Measurements from ENCODE around the gene RAI2.

The RAI2 gene

DNA sequence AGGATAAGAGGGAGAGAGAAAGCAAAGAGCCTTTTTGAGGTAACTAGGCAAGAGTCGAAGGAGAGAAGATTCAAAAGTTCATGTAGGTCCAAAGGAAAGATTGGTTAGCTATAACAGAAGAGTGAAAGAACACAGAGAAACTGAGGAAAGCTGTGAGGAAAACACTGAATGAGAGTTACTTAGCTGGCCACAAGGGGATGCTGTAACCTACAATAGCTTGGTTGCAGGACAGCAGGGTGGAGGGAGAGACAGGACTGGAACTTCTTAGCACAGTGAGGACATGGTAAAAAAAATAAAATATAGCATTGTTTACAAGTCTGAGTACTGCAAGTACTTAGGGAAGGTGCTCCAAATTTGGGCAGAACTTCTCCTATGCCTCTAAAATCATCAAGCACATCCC lies 48.3 kb downstream of the RAI2 start:
- no peaks in the 10 kb centered on the region for H3K4me1 ChIP-seq (ENCODE audit: control insufficient read depth, insufficient read depth, low read length)
- no peak overlapping the region for H3K27ac ChIP-seq (ENCODE audit: low read depth, low read length)
- no peaks in the 10 kb centered on the region; the same call in 1 of the 2 replicates for H3K27me3 ChIP-seq (ENCODE audit: control insufficient read depth, insufficient read depth, low read length)
- no peaks in the 10 kb centered on the region for H3K36me3 ChIP-seq (ENCODE audit: control insufficient read depth, insufficient read depth, low read length)
- no peak overlapping the region for H3K9ac ChIP-seq (ENCODE audit: low read depth, low read length)
- no peak overlapping the region for H3K4me3 ChIP-seq (ENCODE audit: low read depth, low read length)
- H3K9me3 ChIP-seq (ENCODE audit: control insufficient read depth, insufficient read depth, low read length): no peaks in the 10 kb centered on the region

DNA sequence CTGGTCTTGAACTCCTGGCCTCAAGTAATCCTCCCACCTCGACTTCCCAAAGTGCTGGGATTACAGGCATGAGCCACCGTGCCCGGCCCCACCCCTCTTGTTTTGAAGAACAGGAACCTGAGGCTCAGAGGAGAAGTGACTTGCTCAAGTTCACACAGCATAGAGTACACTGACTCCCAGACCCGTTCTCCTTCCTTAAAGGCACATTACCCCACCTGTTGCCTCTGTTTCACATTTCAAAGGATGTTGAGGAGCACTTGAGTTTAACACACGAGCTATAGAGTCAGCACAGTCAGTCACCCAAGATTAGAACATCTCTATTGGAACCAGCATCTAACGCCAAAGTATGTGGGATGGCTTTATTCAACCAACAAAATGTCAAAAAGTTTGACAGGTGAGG lies 51.1 kb downstream of the RAI2 start:
- Histone ChIP-seq H3K4me3 (ENCODE audit: low read depth, low read length) (no peak overlapping the region), H3K36me3 (ENCODE audit: control insufficient read depth, insufficient read depth, low read length) (no peaks in the 10 kb centered on the region)

DNA sequence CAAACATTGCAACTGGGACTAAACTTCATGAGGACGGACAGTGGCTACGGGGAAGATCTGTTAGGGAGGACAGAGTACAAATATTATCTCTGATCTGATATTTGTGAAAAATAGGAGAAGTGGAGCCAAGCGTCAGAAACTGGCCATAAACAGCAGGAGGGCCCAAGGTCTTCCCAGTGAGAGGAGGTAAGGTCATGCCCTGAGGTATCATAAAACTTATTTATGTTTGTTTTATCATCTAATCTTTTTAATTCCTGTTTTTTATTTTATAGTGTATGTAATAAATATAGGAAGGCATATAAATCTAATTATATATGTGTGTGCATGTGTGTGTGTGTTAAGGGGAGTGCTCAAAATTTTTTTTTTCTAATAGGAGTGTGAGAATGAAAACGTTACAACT lies 51.8 kb downstream of the RAI2 start:
- Histone ChIP-seq H3K27me3 (ENCODE audit: control insufficient read depth, insufficient read depth, low read length) (no peaks in the 10 kb centered on the region; the same call in 1 of the 2 replicates), H3K27ac (ENCODE audit: low read depth, low read length) (no peak overlapping the region), H3K36me3 (ENCODE audit: control insufficient read depth, insufficient read depth, low read length) (no peaks in the 10 kb centered on the region), H3K9ac (ENCODE audit: low read depth, low read length) (no peak overlapping the region), H3K9me3 (ENCODE audit: control insufficient read depth, insufficient read depth, low read length) (no peaks in the 10 kb centered on the region), H3K4me3 (ENCODE audit: low read depth, low read length) (no peak overlapping the region), H3K4me1 (ENCODE audit: control insufficient read depth, insufficient read depth, low read length) (no peaks in the 10 kb centered on the region)

More for the DNA sequence above, 51.1 kb downstream of the RAI2 start:
- no peaks in the 10 kb centered on the region for H3K4me1 ChIP-seq (ENCODE audit: control insufficient read depth, insufficient read depth, low read length)
- H3K9ac ChIP-seq (ENCODE audit: low read depth, low read length): no peak overlapping the region
- H3K27me3 ChIP-seq (ENCODE audit: control insufficient read depth, insufficient read depth, low read length): no peaks in the 10 kb centered on the region; the same call in 1 of the 2 replicates
- H3K9me3 ChIP-seq (ENCODE audit: control insufficient read depth, insufficient read depth, low read length): no peaks in the 10 kb centered on the region
- no peak overlapping the region for H3K27ac ChIP-seq (ENCODE audit: low read depth, low read length)

DNA sequence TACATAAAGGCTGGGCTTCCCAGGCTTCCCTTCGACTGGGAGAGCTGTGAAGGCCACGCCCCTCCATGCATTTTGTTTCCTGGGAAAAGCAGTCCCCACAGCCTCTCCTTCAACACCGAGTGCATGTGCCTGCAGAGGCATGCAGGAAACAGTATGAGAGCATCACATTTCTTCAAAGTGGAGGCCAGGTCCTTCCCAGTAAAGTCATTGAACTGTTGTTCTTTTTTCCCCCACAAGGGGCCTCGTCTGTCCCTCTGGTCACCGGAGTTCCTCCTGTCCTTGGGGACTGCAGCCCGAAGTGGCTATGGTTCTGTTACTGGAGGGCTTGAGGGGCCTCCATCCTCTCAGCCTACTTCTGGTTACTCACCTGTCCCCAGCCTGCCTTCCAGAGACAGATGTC lies 56.0 kb downstream of the RAI2 start:
- Histone ChIP-seq H3K4me1 (ENCODE audit: control insufficient read depth, insufficient read depth, low read length) (no peaks in the 10 kb centered on the region), H3K4me3 (ENCODE audit: low read depth, low read length) (no peak overlapping the region), H3K27me3 (ENCODE audit: control insufficient read depth, insufficient read depth, low read length) (0 out of 2 replicates have a peak, but pooled peaks cover 2% of the 10 kb centered on the region), H3K27ac (ENCODE audit: low read depth, low read length) (no peak overlapping the region), H3K36me3 (ENCODE audit: control insufficient read depth, insufficient read depth, low read length) (no peaks in the 10 kb centered on the region), H3K9ac (ENCODE audit: low read depth, low read length) (no peak overlapping the region), H3K9me3 (ENCODE audit: control insufficient read depth, insufficient read depth, low read length) (no peaks in the 10 kb centered on the region)

DNA sequence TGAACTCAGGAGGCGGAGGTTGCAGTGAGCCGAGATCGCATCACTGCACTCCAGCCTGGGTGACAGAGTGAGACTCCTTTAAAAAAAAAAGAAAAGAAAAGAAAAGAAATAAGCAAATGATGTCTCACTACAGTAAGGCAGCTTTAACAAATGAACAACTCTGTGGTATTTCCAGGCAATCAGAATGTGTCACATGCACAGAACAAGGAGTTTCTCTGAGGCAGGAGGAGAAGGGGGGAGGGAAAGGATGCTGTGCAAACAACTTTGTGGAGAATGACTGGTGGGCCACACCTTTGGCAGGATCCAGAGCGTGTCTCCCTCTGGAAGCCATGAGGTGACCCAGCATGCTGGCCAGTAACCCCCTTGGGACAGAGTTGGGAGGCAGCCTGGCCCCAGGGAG lies 57.6 kb downstream of the RAI2 start:
- Histone ChIP-seq H3K27me3 (ENCODE audit: control insufficient read depth, insufficient read depth, low read length) (0 out of 2 replicates have a peak, but pooled peaks cover 2% of the 10 kb centered on the region), H3K4me1 (ENCODE audit: control insufficient read depth, insufficient read depth, low read length) (no peaks in the 10 kb centered on the region), H3K36me3 (ENCODE audit: control insufficient read depth, insufficient read depth, low read length) (no peaks in the 10 kb centered on the region), H3K4me3 (ENCODE audit: low read depth, low read length) (no peak overlapping the region), H3K9ac (ENCODE audit: low read depth, low read length) (no peak overlapping the region), H3K9me3 (ENCODE audit: control insufficient read depth, insufficient read depth, low read length) (no peaks in the 10 kb centered on the region), H3K27ac (ENCODE audit: low read depth, low read length) (no peak overlapping the region)

DNA sequence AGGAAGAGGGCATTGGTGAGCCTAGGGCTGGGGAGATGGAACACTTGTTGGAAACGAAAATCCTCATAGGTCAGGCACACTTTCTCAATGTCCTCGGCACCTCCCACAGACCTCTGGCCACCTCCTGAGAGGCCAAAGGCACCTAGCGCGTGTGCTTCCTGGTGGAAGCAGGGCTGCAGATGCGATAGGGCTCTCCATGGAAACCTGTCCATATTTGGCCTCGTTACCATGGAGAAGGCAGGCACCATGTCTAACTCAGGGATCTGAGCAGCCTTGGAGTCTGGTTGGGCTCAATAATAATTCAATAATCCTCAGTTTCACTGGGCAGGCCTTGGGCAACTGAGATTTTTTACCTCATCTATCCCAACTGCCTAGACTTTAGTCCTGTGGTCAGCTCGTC lies 58.3 kb downstream of the RAI2 start:
- Histone ChIP-seq H3K4me3 (ENCODE audit: low read depth, low read length) (no peak overlapping the region), H3K9me3 (ENCODE audit: control insufficient read depth, insufficient read depth, low read length) (no peaks in the 10 kb centered on the region), H3K9ac (ENCODE audit: low read depth, low read length) (no peak overlapping the region), H3K4me1 (ENCODE audit: control insufficient read depth, insufficient read depth, low read length) (no peaks in the 10 kb centered on the region), H3K27ac (ENCODE audit: low read depth, low read length) (no peak overlapping the region), H3K27me3 (ENCODE audit: control insufficient read depth, insufficient read depth, low read length) (0 out of 2 replicates have a peak, but pooled peaks cover 2% of the 10 kb centered on the region), H3K36me3 (ENCODE audit: control insufficient read depth, insufficient read depth, low read length) (no peaks in the 10 kb centered on the region)

DNA sequence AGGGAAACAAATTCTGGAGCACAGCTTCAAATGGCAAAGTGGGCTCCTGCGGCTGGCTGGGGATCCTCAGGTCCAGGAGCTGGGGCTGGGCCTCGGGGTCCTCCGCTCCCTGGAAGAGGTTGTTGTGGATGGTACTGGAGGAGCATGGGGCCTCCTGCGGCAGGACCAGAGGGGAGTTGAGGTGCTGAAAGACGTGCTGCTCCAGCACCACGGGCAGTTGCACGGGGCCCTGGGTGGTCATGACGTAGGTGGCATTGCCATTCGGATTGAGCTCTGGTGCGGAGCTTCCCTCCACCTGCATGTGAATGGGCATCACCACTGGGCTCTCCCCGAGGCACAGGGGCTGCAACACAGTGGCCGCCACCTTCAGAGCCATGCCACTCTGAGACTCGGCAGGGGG lies 59.7 kb downstream of the RAI2 start:
- 0 out of 2 replicates have a peak, but pooled peaks cover 2% of the 10 kb centered on the region for H3K27me3 ChIP-seq (ENCODE audit: control insufficient read depth, insufficient read depth, low read length)
- no peak overlapping the region for H3K9ac ChIP-seq (ENCODE audit: low read depth, low read length)
- H3K4me1 ChIP-seq (ENCODE audit: control insufficient read depth, insufficient read depth, low read length): no peaks in the 10 kb centered on the region
- H3K27ac ChIP-seq (ENCODE audit: low read depth, low read length): no peak overlapping the region
- no peaks in the 10 kb centered on the region for H3K9me3 ChIP-seq (ENCODE audit: control insufficient read depth, insufficient read depth, low read length)
- no peaks in the 10 kb centered on the region for H3K36me3 ChIP-seq (ENCODE audit: control insufficient read depth, insufficient read depth, low read length)
- no peak overlapping the region for H3K4me3 ChIP-seq (ENCODE audit: low read depth, low read length)

DNA sequence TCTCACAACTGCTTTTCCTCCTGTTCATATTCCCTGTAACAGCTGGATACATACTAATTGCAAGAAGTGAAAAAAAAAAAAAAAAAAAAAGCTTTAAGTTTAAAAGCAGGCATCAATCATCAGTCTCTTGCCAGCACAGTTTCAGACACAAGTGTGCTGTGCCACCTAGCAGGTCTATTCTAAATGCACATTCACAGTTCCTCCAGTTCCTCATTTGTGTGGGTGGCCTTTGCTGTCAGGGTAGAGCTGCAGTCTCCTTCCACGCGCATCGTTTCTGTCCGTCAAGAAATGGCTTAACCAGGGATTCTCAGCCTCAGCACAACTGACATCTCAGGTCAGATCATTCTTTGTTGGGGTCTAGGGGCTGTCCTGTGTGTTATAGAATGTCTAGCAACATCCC lies 62.2 kb downstream of the RAI2 start:
- Histone ChIP-seq H3K27me3 (ENCODE audit: control insufficient read depth, insufficient read depth, low read length) (0 out of 2 replicates have a peak, but pooled peaks cover 2% of the 10 kb centered on the region), H3K9me3 (ENCODE audit: control insufficient read depth, insufficient read depth, low read length) (no peaks in the 10 kb centered on the region), H3K36me3 (ENCODE audit: control insufficient read depth, insufficient read depth, low read length) (no peaks in the 10 kb centered on the region), H3K9ac (ENCODE audit: low read depth, low read length) (no peak overlapping the region), H3K27ac (ENCODE audit: low read depth, low read length) (no peak overlapping the region), H3K4me1 (ENCODE audit: control insufficient read depth, insufficient read depth, low read length) (no peaks in the 10 kb centered on the region), H3K4me3 (ENCODE audit: low read depth, low read length) (no peak overlapping the region)

DNA sequence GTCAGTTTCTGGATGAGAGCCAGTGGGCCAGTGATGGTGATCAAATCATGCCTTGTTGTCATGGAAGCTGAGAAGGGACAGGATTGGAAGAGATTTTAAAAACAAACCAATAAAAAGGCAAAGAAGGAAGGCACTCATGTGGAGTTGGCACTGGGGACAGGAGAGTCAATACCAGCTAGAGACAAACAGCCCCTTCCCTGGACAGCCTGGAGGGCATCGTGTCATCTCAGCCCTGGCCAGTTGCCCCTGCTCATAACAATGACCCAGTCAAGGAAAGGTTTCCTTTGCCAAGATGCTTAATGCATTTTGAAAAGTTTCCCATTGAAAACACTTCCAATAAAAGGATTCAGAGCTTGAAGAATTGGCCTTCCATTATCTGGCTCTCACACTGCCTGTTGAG lies 68.3 kb downstream of the RAI2 start:
- no peak overlapping the region for H3K9ac ChIP-seq (ENCODE audit: low read depth, low read length)
- H3K27ac ChIP-seq (ENCODE audit: low read depth, low read length): no peak overlapping the region
- H3K27me3 ChIP-seq (ENCODE audit: control insufficient read depth, insufficient read depth, low read length): no peaks in the 10 kb centered on the region
- H3K9me3 ChIP-seq (ENCODE audit: control insufficient read depth, insufficient read depth, low read length): no peaks in the 10 kb centered on the region
- no peaks in the 10 kb centered on the region; the same call in 1 of the 2 replicates for H3K4me1 ChIP-seq (ENCODE audit: control insufficient read depth, insufficient read depth, low read length)
- no peaks in the 10 kb centered on the region for H3K36me3 ChIP-seq (ENCODE audit: control insufficient read depth, insufficient read depth, low read length)
- H3K4me3 ChIP-seq (ENCODE audit: low read depth, low read length): no peak overlapping the region

DNA sequence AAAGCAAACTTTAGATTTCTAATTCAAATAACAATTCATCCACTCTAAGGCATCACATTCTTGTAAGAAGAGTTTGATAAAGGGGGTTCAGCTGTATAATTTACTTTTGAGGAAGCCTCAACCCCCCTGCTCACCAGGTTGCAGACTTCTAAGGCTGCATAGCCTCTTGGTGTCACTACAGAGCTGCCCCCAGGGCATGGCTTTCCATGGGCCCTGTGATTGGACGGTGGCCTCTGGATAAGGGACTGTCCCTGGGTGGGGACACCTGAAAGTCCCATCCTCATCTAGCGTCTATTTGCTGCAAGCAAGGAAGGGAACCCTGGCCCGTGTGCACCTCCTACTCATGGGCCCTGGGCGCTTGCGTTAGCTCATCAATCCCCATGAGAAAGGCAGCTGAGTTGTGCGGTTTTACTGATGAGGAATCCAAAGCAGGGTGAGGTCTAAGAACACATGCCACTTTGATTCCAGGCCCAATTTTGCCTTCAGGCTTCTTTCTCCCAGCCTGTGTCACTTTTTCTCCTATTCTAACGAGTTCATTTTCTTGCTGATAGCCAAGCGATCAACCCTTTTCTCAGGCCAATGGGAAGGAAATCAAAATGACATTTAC lies 72.0 kb downstream of the RAI2 start:
- Histone ChIP-seq H3K9me3 (ENCODE audit: control insufficient read depth, insufficient read depth, low read length) (no peaks in the 10 kb centered on the region), H3K4me1 (ENCODE audit: control insufficient read depth, insufficient read depth, low read length) (no peaks in the 10 kb centered on the region; the same call in 1 of the 2 replicates), H3K36me3 (ENCODE audit: control insufficient read depth, insufficient read depth, low read length) (no peaks in the 10 kb centered on the region), H3K4me3 (ENCODE audit: low read depth, low read length) (no peak overlapping the region), H3K9ac (ENCODE audit: low read depth, low read length) (no peak overlapping the region), H3K27ac (ENCODE audit: low read depth, low read length) (no peak overlapping the region), H3K27me3 (ENCODE audit: control insufficient read depth, insufficient read depth, low read length) (no peaks in the 10 kb centered on the region)

DNA sequence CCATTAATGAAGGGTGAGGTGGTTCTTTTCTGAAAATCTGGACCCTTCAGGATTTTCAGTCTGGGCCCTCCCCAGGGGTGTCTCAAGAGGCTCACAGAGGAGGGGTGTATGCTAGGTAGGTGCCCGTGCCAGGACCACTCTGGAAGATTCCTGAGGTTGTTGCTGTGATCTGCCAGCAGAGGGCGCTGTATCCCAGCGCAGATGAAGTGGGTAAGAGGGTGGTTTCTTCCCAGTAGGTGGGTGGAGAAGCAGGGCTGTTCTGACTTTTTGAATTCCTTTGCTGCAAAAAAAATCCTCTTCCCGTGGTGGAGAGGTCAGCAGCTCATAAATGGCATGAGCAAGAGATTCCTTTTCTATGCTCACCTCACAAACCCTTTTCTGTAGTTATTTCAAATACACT lies 72.7 kb downstream of the RAI2 start:
- H3K9me3 ChIP-seq (ENCODE audit: control insufficient read depth, insufficient read depth, low read length): no peaks in the 10 kb centered on the region
- no peaks in the 10 kb centered on the region for H3K27me3 ChIP-seq (ENCODE audit: control insufficient read depth, insufficient read depth, low read length)
- H3K9ac ChIP-seq (ENCODE audit: low read depth, low read length): no peak overlapping the region
- no peaks in the 10 kb centered on the region; the same call in 1 of the 2 replicates for H3K4me1 ChIP-seq (ENCODE audit: control insufficient read depth, insufficient read depth, low read length)
- H3K27ac ChIP-seq (ENCODE audit: low read depth, low read length): no peak overlapping the region
- no peak overlapping the region for H3K4me3 ChIP-seq (ENCODE audit: low read depth, low read length)
- no peaks in the 10 kb centered on the region for H3K36me3 ChIP-seq (ENCODE audit: control insufficient read depth, insufficient read depth, low read length)

Measured in HUES48 (cell line).